CD14-positive monocyte (primary cell): ENCODE results near the gene CNTNAP5. TPM values are rescaled to one million over a fixed set of nuclear protein-coding genes. Genes with fewer than 3 reads are reported as not detected.

Experiments used
- DNase-seq, 3 donors: peaks; one replicate each; pipeline ENCODE4 v3.0.0-alpha.2; 2011 to 2022
- H2AFZ ChIP-seq: 2 replicates; pipeline ENCODE4 v1.6.0; 2012; ENCODE audit warnings: mild to moderate bottlenecking, low read depth, low read length, inconsistent platforms; ENCODE audit not compliant: insufficient read depth, poor library complexity, severe bottlenecking
- H3K27ac ChIP-seq, 2 donors: 1 replicate in 1 of 2; 2 replicates in 1 of 2; pipeline ENCODE4 v1.5.1; 2012 to 2013; ENCODE audit warnings: low read length in 2 of 2, control low read depth in 1 of 2, inconsistent platforms in 1 of 2, low read depth in 1 of 2, mild to moderate bottlenecking in 1 of 2
- H3K27me3 ChIP-seq, 2 donors: one replicate each; pipeline versions ENCODE4 v1.6.0 to v1.6.1; 2011 to 2013; ENCODE audit warnings: low read length in 2 of 2; ENCODE audit not compliant: control insufficient read depth in 2 of 2, insufficient read depth in 2 of 2
- H3K36me3 ChIP-seq, 2 donors: replicated peaks in 1 of 2; 1 replicate in 1 of 2; 2 replicates in 1 of 2; pipeline versions ENCODE4 v1.5.1 to v1.6.1; 2012 to 2013; ENCODE audit warnings: low read length in 2 of 2, control low read depth in 1 of 2, inconsistent platforms in 1 of 2, mild to moderate bottlenecking in 1 of 2; ENCODE audit not compliant: insufficient read depth in 2 of 2, control insufficient read depth in 1 of 2
- H3K4me1 ChIP-seq, 2 donors: 1 replicate in 1 of 2; 2 replicates in 1 of 2; pipeline versions ENCODE4 v1.5.1 to v1.6.1; 2012 to 2013; ENCODE audit warnings: low read length in 2 of 2, control low read depth in 1 of 2, inconsistent platforms in 1 of 2, mild to moderate bottlenecking in 1 of 2, moderate library complexity in 1 of 2; ENCODE audit not compliant: insufficient read depth in 2 of 2, control insufficient read depth in 1 of 2
- H3K4me2 ChIP-seq: replicated peaks from 2 replicates; pipeline ENCODE3; 2012; ENCODE audit warnings: low read length, moderate library complexity, mild to moderate bottlenecking; ENCODE audit not compliant: poor library complexity, severe bottlenecking; ENCODE audit errors: extremely low read depth
- H3K4me3 ChIP-seq, 3 experiments: fragments of 200-600 bp in 1 of 3; sonication (generic) in 1 of 3; replicated peaks in 1 of 3; 1 replicate in 2 of 3; 2 replicates in 1 of 3; pipeline ENCODE4 v1.5.1; 2011 to 2013; ENCODE audit warnings: low read length in 3 of 3, mild to moderate bottlenecking in 3 of 3, control low read depth in 2 of 3, low read depth in 2 of 3, inconsistent platforms in 1 of 3, moderate library complexity in 1 of 3
- H3K79me2 ChIP-seq: 2 replicates; pipeline ENCODE4 v1.6.0; 2012; ENCODE audit warnings: mild to moderate bottlenecking, control low read depth, inconsistent platforms, low read length, moderate library complexity; ENCODE audit not compliant: insufficient read depth
- H3K9ac ChIP-seq: 2 replicates; pipeline ENCODE4 v1.6.0; 2017; ENCODE audit warnings: low read length, mild to moderate bottlenecking; ENCODE audit not compliant: insufficient read depth, poor library complexity, severe bottlenecking
- H3K9me3 ChIP-seq, 2 donors: replicated peaks in 1 of 2; 1 replicate in 1 of 2; 2 replicates in 1 of 2; pipeline versions ENCODE4 v1.5.1 to v1.6.1; 2012 to 2013; ENCODE audit warnings: low read length in 2 of 2, control low read depth in 1 of 2; ENCODE audit not compliant: control insufficient read depth in 1 of 2, insufficient read depth in 1 of 2
- H4K20me1 ChIP-seq: 2 replicates; pipeline ENCODE4 v1.6.0; 2012; ENCODE audit warnings: mild to moderate bottlenecking, low read length, control low read depth, moderate library complexity; ENCODE audit not compliant: insufficient read depth
- H3K27ac Mint-ChIP-seq, 7 donors: one replicate each; pipeline ENCODE4 v1.8.0; 2020; ENCODE audit warnings: mild to moderate bottlenecking in 7 of 7, mixed read lengths in 7 of 7, moderate library complexity in 6 of 7, inconsistent platforms in 2 of 7
- H3K27me3 Mint-ChIP-seq, 3 donors: one replicate each; pipeline ENCODE4 v1.8.0; 2021 to 2022; ENCODE audit warnings: low read depth in 3 of 3, mild to moderate bottlenecking in 3 of 3, mixed read lengths in 3 of 3, moderate library complexity in 3 of 3, inconsistent platforms in 1 of 3
- H3K36me3 Mint-ChIP-seq, 2 donors: one replicate each; pipeline ENCODE4 v1.8.0; 2020; ENCODE audit warnings: mixed read lengths in 2 of 2, inconsistent platforms in 1 of 2, mild to moderate bottlenecking in 1 of 2
- H3K4me1 Mint-ChIP-seq: one replicate; pipeline ENCODE4 v1.8.0; 2020; ENCODE audit warnings: mild to moderate bottlenecking, mixed read lengths
- H3K4me3 Mint-ChIP-seq, 2 donors: one replicate each; pipeline ENCODE4 v1.8.0; 2020; ENCODE audit warnings: mild to moderate bottlenecking in 2 of 2, mixed read lengths in 2 of 2, moderate library complexity in 1 of 2
- H3K9me3 Mint-ChIP-seq, 7 donors: one replicate each; pipeline ENCODE4 v1.8.0; 2020 to 2022; ENCODE audit warnings: mixed read lengths in 7 of 7, mild to moderate bottlenecking in 6 of 7, moderate library complexity in 6 of 7, inconsistent platforms in 2 of 7
- CTCF ChIP-seq: fragments of 200-600 bp; IDR thresholded peaks from one replicate; pipeline ENCODE4 v1.8.0; 2022; ENCODE audit warnings: antibody characterized with exemption, mild to moderate bottlenecking
- WGBS: methylation state at CpG from one replicate; pipeline ENCODE4 v1.1.5; 2013; ENCODE audit warnings: missing lambda C conversion rate; ENCODE audit not compliant: insufficient coverage; 5-methylcytosine and 5-hydroxymethylcytosine counted together
- intact Hi-C, 2 donors: fragments of 100-400 bp; cut with micrococcal nuclease; formaldehyde crosslinking; loops; one replicate each; pipeline versions ENCODE4 v1.15.0 to v1.15.1; 2023
- polyA plus RNA-seq, 3 donors: library from polyadenylated mRNA; depleted of rRNA in 1 of 3; unstranded in 2 of 3; stranded (reverse) in 1 of 3; fragments of 300-500 nt in 2 of 3; fragments of >200 nt in 1 of 3; fragmentation: Illumina TruSeq in 2 of 3; gene quantifications; 1 replicate in 2 of 3; 2 replicates in 1 of 3; pipeline ENCODE4 v1.2.3, GENCODE V29; 2012 to 2021

The CNTNAP5 gene
- polyA plus RNA-seq, 3 donors = not detected

DNA sequence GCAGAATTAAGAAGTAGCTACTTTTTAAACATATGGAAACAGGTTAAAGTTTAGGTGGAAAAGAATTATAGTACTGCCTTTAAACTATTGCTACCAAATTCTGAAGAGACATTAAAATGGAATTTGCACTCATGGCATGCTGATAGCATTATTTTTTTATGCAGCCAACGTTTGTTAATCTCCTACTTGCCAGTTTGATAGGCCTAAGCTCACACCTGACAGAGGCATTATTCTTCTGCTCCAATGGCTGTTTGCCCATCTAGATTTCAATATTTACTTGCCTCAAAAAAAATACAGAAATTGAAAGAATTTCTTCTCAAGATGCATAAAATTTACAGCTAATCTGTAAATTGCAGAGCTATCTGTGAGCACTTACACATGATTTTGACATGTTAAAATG lies 849.6 kb downstream of the CNTNAP5 start:
- Histone ChIP-seq H4K20me1 (no peaks in the 10 kb centered on the region), H3K4me2 (no peak overlapping the region), H3K4me1 (no peaks in the 10 kb centered on the region), H3K9ac (no peak overlapping the region), H3K4me3 (no peak overlapping the region), H3K79me2 (no peaks in the 10 kb centered on the region), H3K36me3 (no peaks in the 10 kb centered on the region), H3K9me3 (no peaks in the 10 kb centered on the region), H2AFZ (no peak overlapping the region), H3K27me3 (no peaks in the 10 kb centered on the region), H3K27ac (no peak overlapping the region)
- Mint-ChIP-seq H3K27ac (no peak overlapping the region), H3K4me1 (no peaks in the 10 kb centered on the region), H3K9me3 (peaks cover 0 to 3% (median 0%) of the 10 kb centered on the region in 7 donors), H3K36me3 (no peaks in the 10 kb centered on the region), H3K27me3 (peaks cover 0 to 1% (median 0%) of the 10 kb centered on the region in 3 donors), H3K4me3 (no peak overlapping the region)
- no peak for TF ChIP-seq CTCF
- intact Hi-C loops = no loop called here
- 40% methylated on average over 1 of the region's 1 CpG for WGBS
- DNase-seq = no peak

- H3K27me3 ChIP-seq = no peaks in the 10 kb centered on the region
- H3K9me3 ChIP-seq = no peaks in the 10 kb centered on the region
- no peaks in the 10 kb centered on the region for H3K79me2 ChIP-seq
- no peaks in the 10 kb centered on the region for H4K20me1 ChIP-seq
- H3K36me3 ChIP-seq = no peaks in the 10 kb centered on the region
- no peak overlapping the region for H3K27ac ChIP-seq
- WGBS = no CpG with 5 or more reads among the region's 3 CpGs
- Mint-ChIP-seq H3K4me3 (no peak overlapping the region), H3K27me3 (peaks cover 0 to 3% (median 0%) of the 10 kb centered on the region in 3 donors), H3K27ac (no peak overlapping the region), H3K9me3 (peaks cover 0 to 3% (median 2%) of the 10 kb centered on the region in 7 donors), H3K36me3 (no peaks in the 10 kb centered on the region), H3K4me1 (no peaks in the 10 kb centered on the region)
- H3K4me1 ChIP-seq = no peaks in the 10 kb centered on the region
- TF ChIP-seq CTCF = no peak
- no peak overlapping the region for H3K9ac ChIP-seq
- intact Hi-C loops = no loop called here
- no peak overlapping the region for H3K4me3 ChIP-seq
- no peak overlapping the region for H3K4me2 ChIP-seq
- DNase-seq = no peak
- H2AFZ ChIP-seq = no peak overlapping the region
Measured at GRCh38 chr2:124875627-124876244, 850.6 kb downstream of the CNTNAP5 start.
